Lower leg skin (tissue), 4 donors: Measurements from ENCODE around the gene ROR2. TPM values are rescaled to one million over a fixed set of nuclear protein-coding genes. Genes with fewer than 3 reads are reported as not detected.

ENCODE experiments used
- DNase-seq, 2 donors: peaks; one replicate each; pipeline ENCODE4 v3.0.0-alpha.2; 2019; ENCODE audit warnings: low spot score in 2 of 2
- H3K4me3 ChIP-seq: fragments of 200-600 bp; sonication (generic); 2 replicates; pipeline ENCODE4 v1.5.1; 2017; ENCODE audit warnings: mild to moderate bottlenecking, low read depth; ENCODE audit not compliant: poor library complexity, severe bottlenecking
- POLR2A ChIP-seq, 2 donors: fragments of 450-650 bp; IDR thresholded peaks; one replicate each; pipeline ENCODE4 v1.6.1; 2016 to 2017; ENCODE audit warnings: antibody characterized with exemption in 2 of 2, mild to moderate bottlenecking in 1 of 2, moderate library complexity in 1 of 2
- WGBS, 2 donors: methylation state at CpG; one replicate each; pipeline ENCODE4 v1.1.5; 2018; 5-methylcytosine and 5-hydroxymethylcytosine counted together
- intact Hi-C: fragments of 100-400 bp; cut with DNase I; formaldehyde crosslinking; loops from one replicate; pipeline ENCODE4 v1.15.0; 2023; ENCODE audit warnings: low total_unique reads
- total RNA-seq, 4 donors: library from RNA; depleted of rRNA; stranded (reverse); fragments of >200 nt; gene quantifications; one replicate each; pipeline ENCODE4 v1.1.0, GENCODE V29; 2016
- TF ChIP-seq, protein P1 (sequence below), 3 donors: fragments of 450-650 bp; IDR thresholded peaks; one replicate each; pipeline ENCODE4 v1.5.1; 2016; ENCODE audit warnings: antibody characterized with exemption in 3 of 3, mild to moderate bottlenecking in 3 of 3, moderate library complexity in 2 of 3

ROR2 gene
- total RNA-seq, 4 donors from 2014 or later: 2.3 to 8.7 (median 5.8) TPM

DNA sequence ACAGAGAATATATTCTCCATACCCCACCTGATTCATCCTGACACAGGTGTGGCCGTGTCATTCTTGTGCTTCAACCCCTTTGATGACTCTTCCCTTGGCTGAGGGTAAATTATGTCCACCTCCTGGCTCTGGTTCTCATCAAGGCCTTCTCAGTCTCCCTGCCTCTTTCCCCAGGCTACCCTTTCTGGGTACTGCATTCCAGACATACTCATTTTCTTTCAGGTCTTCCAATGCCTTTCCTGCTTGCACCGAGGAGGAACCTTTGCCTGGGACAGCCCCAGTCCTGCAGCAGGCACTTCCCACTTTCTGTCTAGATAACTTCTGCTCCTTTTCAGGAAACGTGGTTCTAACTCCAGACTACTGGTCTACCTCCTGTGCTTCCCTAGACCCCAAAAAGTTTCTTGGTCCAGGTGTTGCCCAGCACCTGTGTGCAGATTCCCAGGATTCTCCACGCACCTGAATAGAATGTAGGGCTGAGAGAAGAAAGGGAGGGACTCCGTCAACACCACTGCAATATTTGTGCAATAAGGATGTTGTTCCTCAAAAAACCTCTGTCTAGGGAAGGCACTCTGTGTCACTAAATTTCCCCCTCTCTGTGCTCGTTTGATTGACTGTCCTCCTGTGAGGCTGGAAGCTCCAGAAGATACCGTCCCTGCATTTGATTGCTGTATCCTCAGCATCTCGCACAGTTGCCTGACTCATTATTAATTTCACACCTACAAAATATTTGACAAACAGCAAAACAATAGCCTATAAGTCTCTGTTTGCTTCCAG lies 271.0 kb downstream of the ROR2 start:
- TF ChIP-seq, protein P1, sequence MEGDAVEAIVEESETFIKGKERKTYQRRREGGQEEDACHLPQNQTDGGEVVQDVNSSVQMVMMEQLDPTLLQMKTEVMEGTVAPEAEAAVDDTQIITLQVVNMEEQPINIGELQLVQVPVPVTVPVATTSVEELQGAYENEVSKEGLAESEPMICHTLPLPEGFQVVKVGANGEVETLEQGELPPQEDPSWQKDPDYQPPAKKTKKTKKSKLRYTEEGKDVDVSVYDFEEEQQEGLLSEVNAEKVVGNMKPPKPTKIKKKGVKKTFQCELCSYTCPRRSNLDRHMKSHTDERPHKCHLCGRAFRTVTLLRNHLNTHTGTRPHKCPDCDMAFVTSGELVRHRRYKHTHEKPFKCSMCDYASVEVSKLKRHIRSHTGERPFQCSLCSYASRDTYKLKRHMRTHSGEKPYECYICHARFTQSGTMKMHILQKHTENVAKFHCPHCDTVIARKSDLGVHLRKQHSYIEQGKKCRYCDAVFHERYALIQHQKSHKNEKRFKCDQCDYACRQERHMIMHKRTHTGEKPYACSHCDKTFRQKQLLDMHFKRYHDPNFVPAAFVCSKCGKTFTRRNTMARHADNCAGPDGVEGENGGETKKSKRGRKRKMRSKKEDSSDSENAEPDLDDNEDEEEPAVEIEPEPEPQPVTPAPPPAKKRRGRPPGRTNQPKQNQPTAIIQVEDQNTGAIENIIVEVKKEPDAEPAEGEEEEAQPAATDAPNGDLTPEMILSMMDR (IDR thresholded peaks at IDR 0.05): no peak
- no peak for TF ChIP-seq POLR2A (IDR thresholded peaks at IDR 0.05)
- intact Hi-C loops: no loop called here
- WGBS, 2 donors: 83 to 86% methylated on average over 8 of the region's 8 CpGs
- no peak overlapping the region for H3K4me3 ChIP-seq
- DNase-seq: no peak

- no peak for DNase-seq
- TF ChIP-seq POLR2A (IDR thresholded peaks at IDR 0.05): no peak
- TF ChIP-seq, protein P1 (IDR thresholded peaks at IDR 0.05): no peak
- intact Hi-C loops: no loop called here
Observed at GRCh38 chr9:91677822-91678436, 272.1 kb downstream of the ROR2 start.

DNA sequence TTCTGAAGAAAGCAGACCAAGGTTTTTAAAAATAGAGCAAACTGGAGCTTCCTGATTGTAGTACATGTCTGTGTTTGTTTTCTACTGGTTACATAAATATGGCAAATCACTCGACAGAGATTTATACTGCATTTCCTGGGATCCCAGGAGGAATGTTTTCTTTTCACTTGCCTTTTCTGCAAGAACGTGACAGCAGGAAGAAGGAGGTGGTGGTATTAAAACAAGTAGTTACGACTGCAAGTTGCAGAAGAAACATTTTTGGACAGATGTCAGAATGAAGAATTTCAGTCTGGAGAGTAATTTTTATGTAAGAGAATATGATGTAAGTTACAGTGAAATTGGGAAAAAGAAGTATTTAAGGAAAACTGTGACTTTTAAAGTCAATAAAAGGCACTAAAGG lies 272.7 kb downstream of the ROR2 start:
- 39 to 42% methylated on average over 3 of the region's 3 CpGs for WGBS, 2 donors
- H3K4me3 ChIP-seq: no peak overlapping the region
- TF ChIP-seq, protein P1 (IDR thresholded peaks at IDR 0.05): no peak
- no peak for TF ChIP-seq POLR2A (IDR thresholded peaks at IDR 0.05)
- DNase-seq: no peak
- intact Hi-C loops: no loop called here

More at GRCh38 chr9:91677822-91678436, 272.1 kb downstream of the ROR2 start:
- H3K4me3 ChIP-seq: no peak overlapping the region
- WGBS, 2 donors: 68 to 71% methylated on average over 5 of the region's 5 CpGs

DNA sequence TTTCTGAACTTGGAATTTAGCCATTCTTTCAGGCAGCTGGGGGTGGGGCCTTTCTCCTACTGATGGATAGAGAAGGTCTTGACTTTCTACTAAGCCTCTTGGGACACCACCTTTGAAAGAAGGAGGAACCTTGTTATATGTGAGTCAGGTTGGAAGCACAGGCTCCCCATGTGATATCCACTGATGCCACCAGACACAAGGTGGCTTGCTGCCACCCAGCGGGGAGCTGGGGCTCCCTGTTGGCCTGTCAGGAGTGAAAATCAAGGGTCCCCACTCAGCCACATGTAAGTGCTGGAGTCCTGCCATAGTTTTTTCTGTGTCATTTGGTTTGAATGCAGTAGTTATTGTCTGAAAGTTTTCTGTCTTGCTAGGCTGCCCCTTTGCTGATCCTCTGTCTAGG lies 274.0 kb downstream of the ROR2 start:
- no peak overlapping the region for H3K4me3 ChIP-seq
- no peak for DNase-seq
- intact Hi-C loops: no loop called here
- TF ChIP-seq, protein P1 (IDR thresholded peaks at IDR 0.05): no peak
- no peak for TF ChIP-seq POLR2A (IDR thresholded peaks at IDR 0.05)
- WGBS, 2 donors: 69 to 100% methylated on average over 1 of the region's 1 CpG

GRCh38 chr9:91664663-91665062 lies 285.4 kb downstream of the ROR2 start:
- no peak overlapping the region for H3K4me3 ChIP-seq
- TF ChIP-seq, protein P1 (IDR thresholded peaks at IDR 0.05): no peak
- DNase-seq: no peak
- intact Hi-C loops: no loop called here
- 42 to 49% methylated on average over 8 of the region's 8 CpGs for WGBS, 2 donors
